GM12892 (cell line): ENCODE data around the gene MRC1.

Experiments used
- POLR2A ChIP-seq: IDR thresholded peaks from 2 replicates; pipeline ENCODE4 v1.6.1; 2011; ENCODE audit warnings: low read depth, low read length, control low read depth
- TAF1 ChIP-seq: IDR thresholded peaks from 2 replicates; pipeline ENCODE4 v1.6.1; 2011; ENCODE audit warnings: low read depth, mild to moderate bottlenecking, control low read depth, low read length, borderline replicate concordance

GRCh38 chr10:17795813-17796594 lies 13.1 kb upstream of the MRC1 start:
- TF ChIP-seq POLR2A (no peak), TAF1 (no peak)
